Trophoblast cell (in vitro differentiated cells and primary cell): Measurements from ENCODE around the gene KDM6B.

Source experiments
- DNase-seq, 2 donors: peaks; one replicate each; pipeline ENCODE4 v3.0.0-alpha.2; 2016
- H2AFZ ChIP-seq: 2 replicates; pipeline ENCODE4 v1.6.1; 2013; ENCODE audit warnings: low read length, moderate library complexity, mild to moderate bottlenecking; ENCODE audit not compliant: insufficient read depth, poor library complexity
- H2AK5ac ChIP-seq: 2 replicates; pipeline ENCODE4 v1.6.1; 2013; ENCODE audit warnings: mild to moderate bottlenecking, low read length
- H2BK120ac ChIP-seq: 2 replicates; pipeline ENCODE4 v1.6.1; 2013; ENCODE audit warnings: low read length, mild to moderate bottlenecking, moderate library complexity; ENCODE audit not compliant: insufficient read depth, poor library complexity
- H2BK12ac ChIP-seq: 2 replicates; pipeline ENCODE4 v1.6.1; 2013; ENCODE audit warnings: mild to moderate bottlenecking, low read length, moderate library complexity
- H2BK5ac ChIP-seq: 2 replicates; pipeline ENCODE4 v1.6.1; 2013; ENCODE audit warnings: low read length, low read depth, moderate library complexity, mild to moderate bottlenecking; ENCODE audit not compliant: poor library complexity
- H3K14ac ChIP-seq: 2 replicates; pipeline ENCODE4 v1.6.1; 2013; ENCODE audit warnings: mild to moderate bottlenecking, low read length
- H3K18ac ChIP-seq: 2 replicates; pipeline ENCODE4 v1.6.1; 2013; ENCODE audit warnings: mild to moderate bottlenecking, low read length
- H3K23ac ChIP-seq: 2 replicates; pipeline ENCODE4 v1.6.1; 2013; ENCODE audit warnings: low read length
- H3K27ac ChIP-seq: 2 replicates; pipeline ENCODE4 v1.5.1; 2013; ENCODE audit warnings: low read depth, mild to moderate bottlenecking, inconsistent platforms, low read length, moderate library complexity
- H3K27me3 ChIP-seq: 2 replicates; pipeline ENCODE4 v1.6.1; 2013; ENCODE audit warnings: inconsistent platforms, mild to moderate bottlenecking, low read length, moderate library complexity; ENCODE audit not compliant: insufficient read depth
- H3K36me3 ChIP-seq, 2 experiments: 1 replicate in 1 of 2; 2 replicates in 1 of 2; pipeline ENCODE4 v1.6.1; 2013; ENCODE audit warnings: low read length in 2 of 2, mild to moderate bottlenecking in 2 of 2, moderate library complexity in 1 of 2; ENCODE audit not compliant: insufficient read depth in 2 of 2, control insufficient read depth in 1 of 2
- H3K4ac ChIP-seq: 2 replicates; pipeline ENCODE4 v1.6.1; 2013; ENCODE audit warnings: low read depth, mild to moderate bottlenecking, low read length, moderate library complexity
- H3K4me1 ChIP-seq, 2 experiments: 1 replicate in 1 of 2; 2 replicates in 1 of 2; pipeline ENCODE4 v1.6.1; 2013; ENCODE audit warnings: low read length in 2 of 2, mild to moderate bottlenecking in 2 of 2, moderate library complexity in 1 of 2; ENCODE audit not compliant: insufficient read depth in 2 of 2, control insufficient read depth in 1 of 2
- H3K4me2 ChIP-seq: 2 replicates; pipeline ENCODE4 v1.6.1; 2013; ENCODE audit warnings: inconsistent platforms, mild to moderate bottlenecking, low read length, moderate library complexity
- H3K4me3 ChIP-seq: 2 replicates; pipeline ENCODE4 v1.5.1; 2013; ENCODE audit warnings: mild to moderate bottlenecking, low read depth, low read length, inconsistent platforms
- H3K79me1 ChIP-seq: one replicate; pipeline ENCODE4 v1.6.1; 2013; ENCODE audit warnings: low read length
- H3K79me2 ChIP-seq: 2 replicates; pipeline ENCODE4 v1.6.1; 2013; ENCODE audit warnings: low read length, mild to moderate bottlenecking; ENCODE audit not compliant: control insufficient read depth, insufficient read depth, poor library complexity
- H3K9ac ChIP-seq: 2 replicates; pipeline ENCODE4 v1.6.1; 2013; ENCODE audit warnings: mild to moderate bottlenecking, low read length
- H3K9me3 ChIP-seq: 2 replicates; pipeline ENCODE4 v1.6.1; 2013; ENCODE audit warnings: low read depth, mild to moderate bottlenecking, control low read depth, inconsistent platforms, low read length; ENCODE audit not compliant: insufficient read depth
- H4K12ac ChIP-seq: 2 replicates; pipeline ENCODE4 v1.6.1; 2013; ENCODE audit warnings: low read depth, mild to moderate bottlenecking, low read length, moderate library complexity
- H4K8ac ChIP-seq: 2 replicates; pipeline ENCODE4 v1.6.1; 2013; ENCODE audit warnings: low read depth, mild to moderate bottlenecking, low read length, moderate library complexity
- H4K91ac ChIP-seq: one replicate; pipeline ENCODE4 v1.6.1; 2013; ENCODE audit warnings: low read depth, mild to moderate bottlenecking, low read length, moderate library complexity
- WGBS: extraction: QIAGEN DNeasy Blood & Tissue Kit; methylation state at CpG from one replicate; pipeline ENCODE4 v1.1.7; 2013; ENCODE audit warnings: missing lambda C conversion rate; ENCODE audit not compliant: insufficient read length, insufficient coverage; ENCODE audit errors: extremely low coverage; 5-methylcytosine and 5-hydroxymethylcytosine counted together

Gene KDM6B

DNA sequence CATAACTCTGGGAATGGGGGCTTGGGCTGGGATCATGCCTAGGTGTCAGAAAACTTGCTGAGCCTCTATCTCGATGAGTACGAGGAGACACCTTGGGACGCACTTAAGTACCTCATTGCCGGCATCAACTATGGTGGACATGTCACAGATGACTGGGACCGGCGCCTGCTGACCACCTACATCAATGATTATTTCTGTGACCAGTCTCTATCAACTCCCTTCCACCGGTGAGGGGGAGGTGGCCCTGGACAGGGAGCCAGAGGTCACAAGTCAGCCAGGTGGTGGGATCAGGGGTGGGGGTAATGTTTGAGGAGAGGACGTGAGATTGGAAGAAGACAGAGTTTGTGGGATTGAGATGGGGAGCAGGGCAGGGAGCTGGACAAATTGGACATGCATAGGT is 3.4 kb upstream of the KDM6B start:
- Histone ChIP-seq H2BK12ac (no peak overlapping the region), H3K36me3 (no peaks in the 10 kb centered on the region), H3K79me2 (no peaks in the 10 kb centered on the region), H4K91ac (no peak overlapping the region), H2AFZ (no peak overlapping the region), H2BK120ac (no peak overlapping the region), H4K8ac (no peak overlapping the region), H3K18ac (no peak overlapping the region), H3K9me3 (peaks cover 2% of the 10 kb centered on the region), H3K4ac (no peak overlapping the region), H3K27ac (no peak overlapping the region), H2BK5ac (no peak overlapping the region), H3K79me1 (peaks cover 4% of the 10 kb centered on the region), H3K4me2 (no peak overlapping the region), H3K4me1 (peaks cover 7 to 10% of the 10 kb centered on the region in 2 experiments), H2AK5ac (no peak overlapping the region), H4K12ac (no peak overlapping the region), H3K9ac (no peak overlapping the region), H3K23ac (no peak overlapping the region), H3K27me3 (no peaks in the 10 kb centered on the region), H3K14ac (no peak overlapping the region), H3K4me3 (no peak overlapping the region)
- 100% methylated on average over 1 of the region's 8 CpGs for WGBS
- DNase-seq = no peak

DNA sequence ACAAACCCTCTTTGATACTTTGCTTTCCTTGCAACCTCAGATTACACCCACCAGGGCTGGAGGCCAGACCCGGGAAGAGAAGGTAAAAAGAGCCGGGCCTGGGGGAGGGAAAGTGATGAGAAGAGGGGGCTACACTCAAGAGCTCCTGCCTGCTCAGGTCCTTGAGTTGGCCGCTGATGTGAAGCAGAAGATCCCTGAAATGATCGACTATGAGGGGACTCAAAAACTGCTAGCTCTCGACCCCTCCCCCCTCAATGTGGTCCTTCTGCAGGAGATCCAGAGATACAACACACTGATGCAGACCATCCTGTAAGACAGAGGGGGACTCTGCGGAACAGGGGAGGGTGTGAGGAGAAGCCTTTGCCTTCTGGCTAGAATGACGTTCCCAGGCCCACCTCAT is 2.8 kb upstream of the KDM6B start:
- no peak overlapping the region for H4K91ac ChIP-seq
- H2BK120ac ChIP-seq = no peak overlapping the region
- H3K23ac ChIP-seq = no peak overlapping the region
- H3K4me2 ChIP-seq = no peak overlapping the region
- H3K4me3 ChIP-seq = no peak overlapping the region
- H4K12ac ChIP-seq = no peak overlapping the region
- no peaks in the 10 kb centered on the region for H3K36me3 ChIP-seq
- H3K9ac ChIP-seq = no peak overlapping the region
- no peak overlapping the region for H2AK5ac ChIP-seq
- peaks cover 9% of the 10 kb centered on the region for H3K79me1 ChIP-seq
- H4K8ac ChIP-seq = no peak overlapping the region
- no peak overlapping the region for H2BK12ac ChIP-seq
- peaks cover 2% of the 10 kb centered on the region for H3K79me2 ChIP-seq
- no peaks in the 10 kb centered on the region for H3K27me3 ChIP-seq
- no peak overlapping the region for H3K14ac ChIP-seq
- H3K4me1 ChIP-seq = peaks cover 7 to 10% of the 10 kb centered on the region in 2 experiments
- H3K4ac ChIP-seq = no peak overlapping the region
- H3K27ac ChIP-seq = no peak overlapping the region
- WGBS = no CpG with 5 or more reads among the region's 7 CpGs
- H3K18ac ChIP-seq = no peak overlapping the region
- no peak overlapping the region for H2AFZ ChIP-seq
- no peak for DNase-seq
- H2BK5ac ChIP-seq = no peak overlapping the region
- H3K9me3 ChIP-seq = peaks cover 2% of the 10 kb centered on the region

DNA sequence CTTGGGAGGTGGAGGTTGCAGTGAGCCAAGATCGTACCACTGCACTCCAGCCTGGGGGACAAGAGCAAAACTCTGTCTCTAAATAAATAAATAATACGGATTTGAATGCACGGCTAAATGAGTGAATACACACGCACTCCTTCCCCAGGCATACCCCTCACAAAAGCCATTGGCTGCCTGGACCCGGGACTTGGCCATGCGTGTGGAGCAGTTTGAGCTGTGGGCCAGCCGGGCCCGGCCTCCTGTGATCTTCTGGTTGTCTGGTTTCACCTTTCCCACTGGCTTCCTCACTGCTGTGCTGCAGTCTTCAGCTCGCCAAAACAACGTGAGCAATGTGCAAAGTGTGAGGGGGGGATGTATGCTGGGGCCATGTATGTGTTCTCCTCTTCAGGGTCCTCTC is 1.6 kb upstream of the KDM6B start:
- no peak overlapping the region for H3K23ac ChIP-seq
- H3K79me1 ChIP-seq = peaks cover 12% of the 10 kb centered on the region
- no peak overlapping the region for H3K4me3 ChIP-seq
- H4K91ac ChIP-seq = no peak overlapping the region
- WGBS = no CpG with 5 or more reads among the region's 10 CpGs
- H2BK5ac ChIP-seq = no peak overlapping the region
- no peak overlapping the region for H4K8ac ChIP-seq
- no peak overlapping the region for H2AK5ac ChIP-seq
- no peaks in the 10 kb centered on the region for H3K27me3 ChIP-seq
- no peak overlapping the region for H3K18ac ChIP-seq
- H3K79me2 ChIP-seq = peaks cover 2% of the 10 kb centered on the region
- no peak overlapping the region for H3K27ac ChIP-seq
- H3K14ac ChIP-seq = no peak overlapping the region
- H3K4me1 ChIP-seq = peaks cover 12 to 14% of the 10 kb centered on the region in 2 experiments
- DNase-seq = no peak
- H3K4me2 ChIP-seq = no peak overlapping the region
- H3K9ac ChIP-seq = no peak overlapping the region
- no peak overlapping the region for H4K12ac ChIP-seq
- no peaks in the 10 kb centered on the region for H3K36me3 ChIP-seq
- no peak overlapping the region for H3K4ac ChIP-seq
- no peak overlapping the region for H2BK120ac ChIP-seq
- H3K9me3 ChIP-seq = peaks cover 2% of the 10 kb centered on the region
- H2BK12ac ChIP-seq = no peak overlapping the region
- no peak overlapping the region for H2AFZ ChIP-seq

DNA sequence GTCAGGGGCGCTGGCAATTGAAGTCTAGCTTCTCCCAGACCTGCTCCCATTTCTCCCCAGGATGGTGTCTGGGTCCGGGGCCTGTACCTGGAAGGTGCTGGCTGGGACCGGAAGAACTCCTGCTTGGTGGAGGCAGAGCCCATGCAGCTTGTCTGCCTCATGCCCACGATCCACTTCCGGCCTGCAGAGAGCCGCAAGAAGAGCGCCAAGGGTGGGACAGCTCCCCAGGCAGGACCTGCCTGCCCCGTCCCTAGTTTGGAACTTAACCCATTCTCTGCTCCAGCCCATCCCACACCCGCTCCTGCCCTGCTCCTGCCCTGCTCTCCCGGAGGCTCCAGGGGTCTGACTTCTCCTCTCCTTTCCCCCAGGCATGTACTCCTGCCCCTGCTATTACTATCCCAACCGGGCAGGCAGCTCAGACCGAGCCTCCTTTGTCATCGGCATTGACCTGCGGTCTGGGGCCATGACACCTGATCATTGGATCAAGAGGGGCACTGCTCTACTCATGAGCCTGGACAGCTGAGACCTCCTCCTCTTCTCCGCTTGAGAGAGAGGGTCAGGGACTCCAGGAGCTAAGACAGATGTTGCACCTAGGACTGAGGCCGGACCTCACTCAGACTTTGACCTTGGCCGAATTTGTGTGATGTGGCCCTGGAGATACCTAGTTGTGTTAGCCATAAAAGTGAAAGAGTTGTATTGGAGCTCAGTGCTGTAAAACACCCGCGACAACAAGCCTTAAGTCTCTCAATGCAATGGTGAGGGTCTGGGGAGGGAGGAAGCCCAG is 814 bp upstream of the KDM6B start:
- DNase-seq = no peak
- Histone ChIP-seq H3K4me3 (no peak overlapping the region), H3K27me3 (no peaks in the 10 kb centered on the region), H3K9ac (no peak overlapping the region), H3K14ac (no peak overlapping the region), H2BK5ac (no peak overlapping the region), H3K18ac (no peak overlapping the region), H3K4me1 (peaks cover 12 to 14% of the 10 kb centered on the region in 2 experiments), H3K79me1 (peaks cover 12% of the 10 kb centered on the region), H4K91ac (no peak overlapping the region), H2BK12ac (no peak overlapping the region), H2AFZ (no peak overlapping the region), H4K8ac (peak overlapping the region; percentile 15), H3K36me3 (no peaks in the 10 kb centered on the region), H3K4ac (no peak overlapping the region), H2AK5ac (no peak overlapping the region), H3K79me2 (peaks cover 2% of the 10 kb centered on the region), H3K23ac (no peak overlapping the region), H2BK120ac (no peak overlapping the region), H4K12ac (no peak overlapping the region), H3K4me2 (peak overlapping the region; percentile 96), H3K9me3 (peaks cover 2% of the 10 kb centered on the region), H3K27ac (no peak overlapping the region)
- no CpG with 5 or more reads among the region's 19 CpGs for WGBS
